HepG2 (cell line): ENCODE measurements around the gene CHCHD6. TPM values are rescaled to one million over a fixed set of nuclear protein-coding genes. Genes with fewer than 3 reads are reported as not detected.

Experiments used
- EHMT2 ChIP-seq: fragments of 200-600 bp; sonication (generic); IDR thresholded peaks from 2 replicates; pipeline ENCODE4 v1.7.0; 2017; ENCODE audit warnings: antibody characterized with exemption, low read depth, low read length, borderline replicate concordance
- MBD4 ChIP-seq: IDR thresholded peaks from 2 replicates; pipeline ENCODE4 v1.6.1; 2012; ENCODE audit warnings: low read length, inconsistent platforms, borderline replicate concordance
- NR0B2 ChIP-seq: sonication (generic); formaldehyde crosslinking; IDR thresholded peaks from 2 replicates; pipeline ENCODE4 v1.4.0; 2020; ENCODE audit warnings: mild to moderate bottlenecking, missing genetic modification reagents
- REL ChIP-seq: sonication (generic); formaldehyde crosslinking; conservative IDR thresholded peaks from 2 replicates; pipeline ENCODE4 v1.8.0; 2022; ENCODE audit warnings: mild to moderate bottlenecking, missing genetic modification reagents, moderate library complexity
- STAG1 ChIP-seq: sonication (generic); formaldehyde crosslinking; IDR thresholded peaks from 2 replicates; pipeline ENCODE4 v1.4.0; 2020; ENCODE audit warnings: missing genetic modification reagents
- TFAP4 ChIP-seq: sonication (generic); IDR thresholded peaks from 2 replicates; pipeline ENCODE4 v1.6.1; 2016; ENCODE audit warnings: low read depth, borderline replicate concordance
- TRIM24 ChIP-seq: sonication (generic); formaldehyde crosslinking; IDR thresholded peaks from 2 replicates; pipeline ENCODE4 v1.8.0; 2022; ENCODE audit warnings: mild to moderate bottlenecking, missing genetic modification reagents
- XBP1 ChIP-seq: sonication (generic); formaldehyde crosslinking; IDR thresholded peaks from 2 replicates; pipeline ENCODE4 v1.5.0; 2020; ENCODE audit warnings: missing genetic modification reagents
- YEATS2 ChIP-seq: sonication (generic); formaldehyde crosslinking; IDR thresholded peaks from 2 replicates; pipeline ENCODE4 v1.4.0; 2020; ENCODE audit warnings: missing genetic modification reagents, borderline replicate concordance
- ZBTB7B ChIP-seq: sonication (generic); formaldehyde crosslinking; IDR thresholded peaks from 2 replicates; pipeline ENCODE4 v1.4.0; 2020; ENCODE audit warnings: missing genetic modification reagents
- ZC3H13 ChIP-seq: sonication (generic); formaldehyde crosslinking; IDR thresholded peaks from 2 replicates; pipeline ENCODE4 v1.8.1; 2023; ENCODE audit warnings: mild to moderate bottlenecking, missing genetic modification reagents, moderate library complexity
- ZFY ChIP-seq: sonication (generic); formaldehyde crosslinking; IDR thresholded peaks from 2 replicates; pipeline ENCODE4 v1.4.0; 2020; ENCODE audit warnings: missing genetic modification reagents
- ZNF138 ChIP-seq: sonication (generic); formaldehyde crosslinking; IDR thresholded peaks from 2 replicates; pipeline ENCODE4 v1.5.0; 2020; ENCODE audit warnings: mild to moderate bottlenecking, low read depth, missing genetic modification reagents
- ZNF160 ChIP-seq: sonication (generic); formaldehyde crosslinking; IDR thresholded peaks from 2 replicates; pipeline ENCODE4 v1.8.0; 2022; ENCODE audit warnings: mild to moderate bottlenecking, inconsistent platforms, missing genetic modification reagents
- ZNF235 ChIP-seq: sonication (generic); formaldehyde crosslinking; IDR thresholded peaks from 2 replicates; pipeline ENCODE4 v1.8.1; 2023; ENCODE audit warnings: mild to moderate bottlenecking, missing genetic modification reagents, borderline replicate concordance
- ZNF501 ChIP-seq: sonication (generic); formaldehyde crosslinking; IDR thresholded peaks from 2 replicates; pipeline ENCODE4 v1.5.1; 2020; ENCODE audit warnings: mild to moderate bottlenecking, moderate library complexity, missing genetic modification reagents
- ZNF530 ChIP-seq: sonication (generic); formaldehyde crosslinking; IDR thresholded peaks from 2 replicates; pipeline ENCODE4 v1.5.0; 2020; ENCODE audit warnings: low read depth, mild to moderate bottlenecking, missing genetic modification reagents
- ZNF556 ChIP-seq: sonication (generic); formaldehyde crosslinking; IDR thresholded peaks from 2 replicates; pipeline ENCODE4 v1.4.0; 2020; ENCODE audit warnings: mild to moderate bottlenecking, missing genetic modification reagents, borderline replicate concordance
- ZNF577 ChIP-seq: sonication (generic); formaldehyde crosslinking; IDR thresholded peaks from 2 replicates; pipeline ENCODE4 v1.4.0; 2020; ENCODE audit warnings: mild to moderate bottlenecking, low read depth, missing genetic modification reagents, borderline replicate concordance
- ZNF839 ChIP-seq: sonication (generic); formaldehyde crosslinking; IDR thresholded peaks from 2 replicates; pipeline ENCODE4 v1.4.0; 2020; ENCODE audit warnings: missing genetic modification reagents, mild to moderate bottlenecking, borderline replicate concordance
- polyA plus RNA-seq, 8 experiments: library from polyadenylated mRNA; depleted of rRNA in 3 of 8; stranded (reverse) in 7 of 8; unstranded in 1 of 8; fragments of >200 nt; fragmentation: Illumina TruSeq in 4 of 8; extraction: Trizol in 4 of 8; gene quantifications; 2 replicates each; pipeline versions ENCODE4 v1.2.1 to v1.2.3, GENCODE V29; 2011 to 2016; ENCODE audit warnings: low read depth in 4 of 8, missing spikeins in 1 of 8, mixed read lengths in 1 of 8; ENCODE audit not compliant: insufficient read depth in 1 of 8
- total RNA-seq, 5 experiments: library from RNA; depleted of rRNA; stranded (reverse); fragments of >200 nt; fragmentation: Illumina TruSeq; extraction: Trizol; gene quantifications; 2 replicates each; pipeline ENCODE4 v1.2.3, GENCODE V29; 2016; ENCODE audit warnings: low read depth in 1 of 5

Gene CHCHD6
- total and polyA plus RNA-seq, 2 of the 13 experiments (the other 11 are each of a cell fraction or from before 2014, with no cell fraction given) = 20.3 to 20.8 TPM

DNA sequence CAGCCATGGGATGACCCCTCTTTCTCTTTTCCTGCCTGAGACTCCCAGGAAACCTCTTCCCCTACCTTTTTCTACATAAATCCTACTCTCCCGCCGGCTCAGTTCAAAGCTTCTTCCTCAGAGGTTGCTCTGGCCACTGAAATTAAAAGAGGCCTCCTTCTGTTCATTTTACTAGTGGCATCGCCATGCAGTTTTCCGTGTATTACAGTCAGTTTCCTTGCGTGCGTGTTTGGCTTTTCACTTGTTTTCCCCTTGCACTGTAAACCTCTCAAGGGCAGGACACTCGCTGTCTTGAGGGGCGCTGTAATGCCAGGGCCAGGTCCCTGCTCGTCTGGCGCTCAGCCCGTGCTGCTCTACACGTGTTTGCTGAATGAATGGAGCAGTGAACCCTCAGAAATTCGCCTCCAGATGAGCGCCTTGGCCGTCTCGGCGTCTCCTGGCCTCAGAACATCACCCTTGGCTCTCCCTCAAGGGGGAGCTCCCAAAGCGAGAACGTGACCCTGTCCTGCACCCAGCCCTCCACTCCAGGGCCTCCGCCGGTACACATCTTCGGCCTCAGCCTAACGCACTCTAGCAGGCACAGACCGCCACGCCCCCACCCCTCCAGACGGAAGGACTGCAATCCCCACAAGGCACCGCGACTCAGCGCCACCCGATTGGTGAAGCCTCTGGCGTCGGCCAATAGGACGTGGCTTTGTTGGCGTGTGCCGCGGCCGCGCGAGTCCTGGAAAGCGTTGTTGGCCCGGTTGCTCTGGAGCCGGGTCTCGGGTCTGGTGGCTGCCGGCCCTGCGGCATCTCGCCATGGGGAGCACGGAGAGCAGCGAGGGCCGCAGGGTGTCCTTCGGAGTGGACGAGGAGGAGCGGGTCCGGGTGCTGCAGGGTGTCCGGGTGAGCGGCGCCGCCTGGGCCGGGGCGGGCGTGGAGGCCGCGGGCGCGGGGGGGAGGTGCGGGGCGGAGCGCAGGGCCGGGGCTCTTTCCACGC, at the start of gene CHCHD6 (continued):
- TF ChIP-seq ZNF839 (CRISPR knock-in tag) = 0 out of 2 replicates have a peak, but pooled peaks have one; percentile 64
- no peak; the same call in 1 of the 2 replicates for TF ChIP-seq NR0B2
- TF ChIP-seq ZNF501 (CRISPR knock-in tag) = peak; percentile 72; the same call in 1 of the 2 replicates
- TF ChIP-seq ZNF235 (CRISPR knock-in tag) = no peak
- no peak for TF ChIP-seq ZNF138
- peak; percentile 60; the same call in 1 of the 2 replicates for TF ChIP-seq REL (CRISPR knock-in tag)
- TF ChIP-seq ZNF530 = no peak
- no peak for TF ChIP-seq XBP1 (CRISPR knock-in tag)
- TF ChIP-seq EHMT2 = no peak
- no peak for TF ChIP-seq ZNF577 (CRISPR knock-in tag)
- no peak; the same call in 1 of the 2 replicates for TF ChIP-seq ZBTB7B
- TF ChIP-seq YEATS2 (CRISPR knock-in tag) = peak; percentile 45; the same call in 1 of the 2 replicates
- no peak for TF ChIP-seq TRIM24 (CRISPR knock-in tag)
- no peak; the same call in 1 of the 2 replicates for TF ChIP-seq ZNF160 (CRISPR knock-in tag)
- TF ChIP-seq ZC3H13 = 0 out of 2 replicates have a peak, but pooled peaks have one; percentile 35
- peak; percentile 24; the same call in 1 of the 2 replicates for TF ChIP-seq TFAP4
- peak; percentile 74; the same call in 1 of the 2 replicates for TF ChIP-seq ZNF556 (CRISPR knock-in tag)
- peak; percentile 35; the same call in 1 of the 2 replicates for TF ChIP-seq STAG1 (CRISPR knock-in tag)
- TF ChIP-seq MBD4 = no peak
- peak; percentile 94 for TF ChIP-seq ZFY (CRISPR knock-in tag)
